ENCODE measurements around the gene APP.

Gene APP

GRCh38 chr21:25895565-25896205 lies 274.9 kb downstream of the APP start:
- no peak overlapping the region for H3K27ac Mint-ChIP-seq
- H3K27me3 Mint-ChIP-seq = no peaks in the 10 kb centered on the region
- peaks cover 10% of the 10 kb centered on the region for H3K4me1 Mint-ChIP-seq (ENCODE audit: low read depth)
- H3K36me3 Mint-ChIP-seq = peaks cover 15% of the 10 kb centered on the region
- no peaks in the 10 kb centered on the region for H3K9me3 Mint-ChIP-seq (ENCODE audit: low read depth)
- no peak overlapping the region for H3K4me3 Mint-ChIP-seq

GRCh38 chr21:25893191-25893590 lies 277.4 kb downstream of the APP start:
- Mint-ChIP-seq H3K27me3 (no peaks in the 10 kb centered on the region), H3K36me3 (peaks cover 16% of the 10 kb centered on the region), H3K4me3 (no peak overlapping the region), H3K4me1 (ENCODE audit: low read depth) (peaks cover 10% of the 10 kb centered on the region), H3K9me3 (ENCODE audit: low read depth) (no peaks in the 10 kb centered on the region), H3K27ac (no peak overlapping the region)

GRCh38 chr21:25891596-25891995 lies 279.0 kb downstream of the APP start:
- no peaks in the 10 kb centered on the region for H3K27me3 Mint-ChIP-seq
- H3K36me3 Mint-ChIP-seq = peaks cover 16% of the 10 kb centered on the region
- no peak overlapping the region for H3K4me3 Mint-ChIP-seq
- no peaks in the 10 kb centered on the region for H3K9me3 Mint-ChIP-seq (ENCODE audit: low read depth)
- H3K4me1 Mint-ChIP-seq (ENCODE audit: low read depth) = peaks cover 8% of the 10 kb centered on the region
- no peak overlapping the region for H3K27ac Mint-ChIP-seq

DNA sequence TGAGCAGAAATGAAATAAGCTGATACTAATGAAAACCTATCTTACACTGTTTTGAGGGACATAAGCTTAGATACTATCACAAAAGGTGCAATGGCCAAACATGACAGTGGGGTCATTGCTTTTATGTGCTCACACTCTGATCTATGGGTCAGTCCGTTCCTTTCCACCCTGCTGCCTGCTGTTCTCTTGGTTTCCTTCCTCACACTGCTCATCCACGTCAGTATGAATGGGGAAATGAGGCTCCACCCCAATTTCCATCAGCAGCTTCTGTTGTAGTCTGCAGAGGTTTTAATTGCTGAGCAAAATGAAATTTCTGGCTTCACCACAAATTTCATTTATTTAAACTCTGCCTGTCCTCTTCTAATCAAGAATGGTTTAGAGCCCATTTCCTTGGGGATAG lies 280.6 kb downstream of the APP start:
- H3K27me3 Mint-ChIP-seq = no peaks in the 10 kb centered on the region
- H3K4me3 Mint-ChIP-seq = no peak overlapping the region
- peaks cover 16% of the 10 kb centered on the region for H3K36me3 Mint-ChIP-seq
- no peak overlapping the region for H3K27ac Mint-ChIP-seq
- no peaks in the 10 kb centered on the region for H3K9me3 Mint-ChIP-seq (ENCODE audit: low read depth)
- no peaks in the 10 kb centered on the region for H3K4me1 Mint-ChIP-seq (ENCODE audit: low read depth)

DNA sequence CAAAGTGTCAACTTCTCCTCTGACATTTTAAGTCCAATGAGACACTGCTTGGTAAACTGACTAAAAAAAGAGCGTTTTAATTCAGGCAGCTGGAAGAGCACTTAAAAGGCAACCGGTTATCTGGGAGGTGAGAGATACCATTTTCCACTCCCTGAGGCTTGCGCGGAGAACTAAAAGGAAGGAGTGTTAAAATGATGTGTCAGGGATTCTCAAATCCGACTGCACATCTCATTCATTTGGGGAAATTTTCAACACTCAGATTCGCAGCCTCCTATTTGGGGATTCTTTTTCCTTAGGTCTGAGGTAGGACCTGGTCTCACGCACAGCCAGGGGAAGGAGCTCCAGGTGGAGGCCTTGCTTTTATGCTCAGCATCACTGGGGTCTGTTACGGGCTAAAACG lies 281.9 kb downstream of the APP start:
- Mint-ChIP-seq H3K4me3 (no peak overlapping the region), H3K4me1 (ENCODE audit: low read depth) (no peaks in the 10 kb centered on the region), H3K36me3 (peaks cover 9% of the 10 kb centered on the region), H3K9me3 (ENCODE audit: low read depth) (no peaks in the 10 kb centered on the region), H3K27ac (no peak overlapping the region), H3K27me3 (no peaks in the 10 kb centered on the region)

- Mint-ChIP-seq H3K36me3 (peaks cover 5% of the 10 kb centered on the region), H3K27ac (no peak overlapping the region), H3K9me3 (ENCODE audit: low read depth) (no peaks in the 10 kb centered on the region), H3K27me3 (no peaks in the 10 kb centered on the region), H3K4me1 (ENCODE audit: low read depth) (no peaks in the 10 kb centered on the region), H3K4me3 (no peak overlapping the region)
Measured at GRCh38 chr21:25887646-25888306, 282.8 kb downstream of the APP start.

GRCh38 chr21:25887166-25887565 lies 283.4 kb downstream of the APP start:
- no peaks in the 10 kb centered on the region for H3K4me1 Mint-ChIP-seq (ENCODE audit: low read depth)
- no peaks in the 10 kb centered on the region for H3K27me3 Mint-ChIP-seq
- no peak overlapping the region for H3K4me3 Mint-ChIP-seq
- no peak overlapping the region for H3K27ac Mint-ChIP-seq
- peaks cover 5% of the 10 kb centered on the region for H3K36me3 Mint-ChIP-seq
- no peaks in the 10 kb centered on the region for H3K9me3 Mint-ChIP-seq (ENCODE audit: low read depth)

- Mint-ChIP-seq H3K9me3 (ENCODE audit: low read depth) (no peaks in the 10 kb centered on the region), H3K36me3 (peaks cover 3% of the 10 kb centered on the region)
Measured at GRCh38 chr21:25885880-25886279, 284.7 kb downstream of the APP start.

DNA sequence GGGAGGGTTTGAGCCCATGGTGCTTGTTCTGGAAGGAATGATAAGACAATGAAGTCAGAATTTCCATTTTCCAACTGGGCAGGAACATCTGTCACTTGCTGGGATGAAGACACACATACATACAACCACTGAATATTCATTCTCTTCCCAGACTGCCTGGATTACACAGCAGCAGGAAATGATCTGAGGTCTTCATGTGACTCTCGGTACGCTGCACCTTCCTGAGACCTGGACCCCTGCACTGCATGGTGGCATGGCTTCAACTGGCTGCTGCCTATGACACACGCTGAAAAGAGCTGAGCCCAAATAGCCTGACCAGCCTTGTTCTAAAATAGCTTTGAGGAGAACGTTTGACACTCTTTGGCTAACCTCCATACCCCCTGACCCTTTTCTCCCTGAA lies 285.2 kb downstream of the APP start:
- no peaks in the 10 kb centered on the region for H3K36me3 Mint-ChIP-seq
- no peak overlapping the region for H3K27ac Mint-ChIP-seq
- no peaks in the 10 kb centered on the region for H3K9me3 Mint-ChIP-seq (ENCODE audit: low read depth)
- H3K4me3 Mint-ChIP-seq = no peak overlapping the region
- H3K4me1 Mint-ChIP-seq (ENCODE audit: low read depth) = no peaks in the 10 kb centered on the region
- no peaks in the 10 kb centered on the region for H3K27me3 Mint-ChIP-seq

More at GRCh38 chr21:25885880-25886279, 284.7 kb downstream of the APP start:
- Mint-ChIP-seq H3K27me3 (no peaks in the 10 kb centered on the region), H3K4me1 (ENCODE audit: low read depth) (no peaks in the 10 kb centered on the region), H3K4me3 (no peak overlapping the region), H3K27ac (no peak overlapping the region)

DNA sequence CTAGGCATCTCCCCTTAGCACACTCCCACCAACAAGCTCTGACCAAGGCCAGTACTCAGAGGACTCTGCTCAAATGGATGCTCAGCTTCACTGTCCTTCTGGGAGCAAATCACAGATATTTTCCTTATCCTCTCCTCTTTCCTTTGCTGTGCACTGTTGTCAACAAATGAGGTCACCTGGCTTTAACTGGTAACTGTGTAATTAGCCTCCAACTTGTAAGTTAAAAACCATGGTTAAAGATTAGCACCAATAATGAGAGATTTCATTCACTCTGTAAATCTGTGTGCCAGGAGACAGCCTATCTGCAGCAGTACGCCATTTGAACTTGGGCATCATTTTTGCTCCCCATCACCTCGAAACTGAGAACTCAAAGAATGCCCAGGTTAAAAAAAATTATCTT lies 286.3 kb downstream of the APP start:
- Mint-ChIP-seq H3K36me3 (no peaks in the 10 kb centered on the region), H3K4me1 (ENCODE audit: low read depth) (no peaks in the 10 kb centered on the region), H3K4me3 (no peak overlapping the region), H3K27me3 (no peaks in the 10 kb centered on the region), H3K9me3 (ENCODE audit: low read depth) (no peaks in the 10 kb centered on the region), H3K27ac (no peak overlapping the region)

DNA sequence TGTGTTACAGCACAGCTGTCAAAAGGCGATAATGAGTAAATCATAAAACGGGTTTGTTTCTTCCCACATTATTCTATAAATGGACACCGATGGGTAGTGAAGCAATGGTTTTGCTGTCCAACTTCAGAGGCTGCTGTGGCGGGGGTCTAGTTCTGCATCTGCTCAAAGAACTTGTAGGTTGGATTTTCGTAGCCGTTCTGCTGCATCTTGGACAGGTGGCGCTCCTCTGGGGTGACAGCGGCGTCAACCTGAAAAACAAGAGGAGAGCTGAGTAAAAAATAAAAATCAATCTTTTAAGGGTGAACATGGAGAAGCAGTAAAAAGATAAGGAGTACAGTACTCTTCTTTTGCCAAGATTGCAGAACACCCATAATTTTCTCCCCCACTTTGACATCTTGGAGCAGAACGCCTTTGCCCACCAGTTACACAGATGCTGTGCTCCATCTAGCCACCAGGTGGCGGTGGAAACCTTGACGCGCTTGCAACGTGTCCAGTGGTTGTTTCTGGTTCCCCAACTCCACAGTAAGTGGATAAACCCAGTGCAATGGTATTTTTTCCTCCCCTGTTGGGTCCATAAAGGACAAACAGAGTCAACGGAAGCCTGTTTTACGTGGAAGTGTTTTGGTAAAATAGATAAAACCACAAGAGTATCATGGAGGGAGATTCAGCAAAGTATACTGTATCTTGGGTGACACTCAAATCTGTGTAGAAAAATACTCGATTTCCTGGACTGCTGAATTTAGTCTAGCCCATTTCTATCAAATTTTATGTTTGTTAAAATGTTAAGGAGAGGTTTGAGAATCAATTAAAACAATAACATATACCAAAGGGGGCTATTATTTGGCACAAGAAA lies 288.8 kb downstream of the APP start:
- Mint-ChIP-seq H3K27ac (no peak overlapping the region), H3K9me3 (ENCODE audit: low read depth) (no peaks in the 10 kb centered on the region), H3K4me1 (ENCODE audit: low read depth) (no peaks in the 10 kb centered on the region), H3K4me3 (no peak overlapping the region), H3K27me3 (no peaks in the 10 kb centered on the region), H3K36me3 (no peaks in the 10 kb centered on the region)

DNA sequence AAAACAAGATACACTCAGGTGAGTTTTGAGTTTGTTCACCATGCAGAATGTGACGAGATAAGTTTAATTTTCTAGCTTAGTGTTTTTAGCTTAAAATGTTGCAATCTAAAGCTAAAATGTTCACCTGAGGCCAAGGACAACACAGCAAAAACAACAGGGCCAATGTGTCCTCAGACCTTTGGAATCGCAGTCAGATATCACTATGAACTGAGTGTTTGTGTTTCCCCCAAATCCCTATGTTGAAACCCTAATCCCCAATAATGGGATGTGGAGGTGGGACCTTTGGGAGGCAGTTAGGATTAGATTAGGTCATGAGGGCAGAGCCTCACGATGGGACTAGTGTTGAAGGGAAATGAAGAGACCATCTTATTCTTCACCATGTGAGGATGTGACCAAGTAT lies 291.4 kb downstream of the APP start:
- no peak overlapping the region for H3K27ac Mint-ChIP-seq
- H3K27me3 Mint-ChIP-seq = no peaks in the 10 kb centered on the region
- peaks cover 3% of the 10 kb centered on the region for H3K36me3 Mint-ChIP-seq
- no peak overlapping the region for H3K4me3 Mint-ChIP-seq
- no peaks in the 10 kb centered on the region for H3K4me1 Mint-ChIP-seq (ENCODE audit: low read depth)
- H3K9me3 Mint-ChIP-seq (ENCODE audit: low read depth) = no peaks in the 10 kb centered on the region

- Mint-ChIP-seq H3K36me3 (peaks cover 3% of the 10 kb centered on the region), H3K4me3 (no peak overlapping the region), H3K4me1 (ENCODE audit: low read depth) (no peaks in the 10 kb centered on the region), H3K9me3 (ENCODE audit: low read depth) (no peaks in the 10 kb centered on the region), H3K27ac (no peak overlapping the region), H3K27me3 (no peaks in the 10 kb centered on the region)
Measured at GRCh38 chr21:25878344-25878743, 292.2 kb downstream of the APP start.

DNA sequence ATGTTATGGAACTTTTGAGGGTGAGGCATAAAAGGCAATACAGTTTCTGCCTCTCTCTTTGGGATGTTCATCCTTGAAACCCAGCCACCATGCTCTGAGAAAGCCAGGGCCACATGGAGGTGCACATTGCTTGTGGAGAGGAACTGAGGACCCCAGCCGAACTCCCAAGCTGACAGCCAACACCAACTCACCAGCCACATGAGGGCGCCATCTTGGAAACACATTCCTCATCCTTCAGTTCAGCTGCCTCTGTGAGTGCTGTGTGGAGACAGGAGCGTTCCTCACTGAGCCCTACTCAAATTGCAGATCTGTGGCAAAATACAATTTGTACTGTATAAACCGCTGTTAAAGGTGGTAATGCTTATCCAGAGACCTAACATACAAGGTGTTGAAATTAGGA lies 298.3 kb downstream of the APP start:
- Mint-ChIP-seq H3K27me3 (peaks cover 7% of the 10 kb centered on the region), H3K4me1 (ENCODE audit: low read depth) (no peaks in the 10 kb centered on the region), H3K27ac (no peak overlapping the region), H3K36me3 (peaks cover 6% of the 10 kb centered on the region), H3K9me3 (ENCODE audit: low read depth) (no peaks in the 10 kb centered on the region), H3K4me3 (no peak overlapping the region)

DNA sequence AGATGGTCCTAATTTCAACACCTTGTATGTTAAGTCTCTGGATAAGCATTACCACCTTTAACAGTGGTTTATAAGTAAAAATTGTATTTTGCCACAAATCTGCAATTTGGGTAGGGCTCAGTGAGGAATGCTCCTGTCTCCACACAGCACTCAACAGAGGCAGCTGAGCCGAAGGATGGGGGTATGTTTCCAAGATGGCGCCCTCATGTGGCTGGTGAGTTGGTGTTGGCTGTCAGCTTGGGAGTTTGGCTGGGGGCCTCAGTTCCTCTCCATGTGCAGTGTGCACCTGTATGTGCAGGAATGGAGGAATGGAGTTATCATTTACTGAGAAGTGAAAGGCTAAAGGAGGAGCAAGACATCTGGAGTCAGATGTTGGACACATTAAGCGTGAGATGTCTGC lies 299.0 kb downstream of the APP start:
- Mint-ChIP-seq H3K36me3 (peaks cover 4% of the 10 kb centered on the region), H3K27ac (no peak overlapping the region), H3K4me3 (no peak overlapping the region), H3K9me3 (ENCODE audit: low read depth) (no peaks in the 10 kb centered on the region), H3K27me3 (peaks cover 7% of the 10 kb centered on the region), H3K4me1 (ENCODE audit: low read depth) (no peaks in the 10 kb centered on the region)
